HepG2 (cell line): ENCODE results near the gene ACVR2A. TPM values are rescaled to one million over a fixed set of nuclear protein-coding genes. Genes with fewer than 3 reads are reported as not detected.

Experiments used
- AGO1 ChIP-seq: fragments of 200-400 bp; formaldehyde crosslinking; IDR thresholded peaks from 2 replicates; pipeline ENCODE4 v1.6.1; 2017; ENCODE audit warnings: mild to moderate bottlenecking, low read depth, low read length, moderate library complexity; ENCODE audit not compliant: poor library complexity, severe bottlenecking
- EED ChIP-seq: sonication (generic); formaldehyde crosslinking; IDR thresholded peaks from 2 replicates; pipeline ENCODE4 v1.5.0; 2020; ENCODE audit warnings: mild to moderate bottlenecking, missing genetic modification reagents
- ETV6 ChIP-seq: sonication (generic); formaldehyde crosslinking; conservative IDR thresholded peaks from 2 replicates; pipeline ENCODE4 v1.4.0; 2020; ENCODE audit warnings: missing genetic modification reagents
- HDAC6 ChIP-seq: fragments of 200-600 bp; sonication (generic); IDR thresholded peaks from 2 replicates; pipeline ENCODE4 v1.7.0; 2017; ENCODE audit warnings: mild to moderate bottlenecking, antibody characterized with exemption, low read length, low read depth
- HNRNPH1 ChIP-seq: fragments of 200-400 bp; formaldehyde crosslinking; optimal IDR thresholded peaks from 2 replicates; pipeline ENCODE3; 2017; ENCODE audit warnings: mild to moderate bottlenecking, low read depth, low read length
- MXD4 ChIP-seq: IDR thresholded peaks from 2 replicates; pipeline ENCODE4 v1.6.1; 2016; ENCODE audit warnings: mild to moderate bottlenecking, missing biosample characterization, missing genetic modification reagents
- NCOA2 ChIP-seq: sonication (generic); formaldehyde crosslinking; IDR thresholded peaks from 2 replicates; pipeline ENCODE4 v1.8.0; 2022; ENCODE audit warnings: inconsistent platforms
- PPARG ChIP-seq: conservative IDR thresholded peaks from 2 replicates; pipeline ENCODE4 v1.6.1; 2016; ENCODE audit warnings: missing biosample characterization, missing genetic modification reagents
- SP4 ChIP-seq: sonication (generic); formaldehyde crosslinking; IDR thresholded peaks from 2 replicates; pipeline ENCODE4 v1.8.1; 2023; ENCODE audit warnings: mild to moderate bottlenecking, missing genetic modification reagents
- STAT5B ChIP-seq: sonication (generic); formaldehyde crosslinking; IDR thresholded peaks from 2 replicates; pipeline ENCODE4 v1.4.0; 2020; ENCODE audit warnings: missing genetic modification reagents
- TCF7L2 ChIP-seq: IDR thresholded peaks from 2 replicates; pipeline ENCODE4 v1.6.1; 2011; ENCODE audit warnings: mild to moderate bottlenecking, low read depth, low read length, moderate library complexity
- TP53 ChIP-seq: sonication (generic); formaldehyde crosslinking; conservative IDR thresholded peaks from 2 replicates; pipeline ENCODE4 v1.4.0; 2020; ENCODE audit warnings: missing genetic modification reagents
- ZC3H4 ChIP-seq: sonication (generic); formaldehyde crosslinking; IDR thresholded peaks from 2 replicates; pipeline ENCODE4 v1.4.0; 2020; ENCODE audit warnings: missing genetic modification reagents, borderline replicate concordance
- ZEB1 ChIP-seq: IDR thresholded peaks from 2 replicates; pipeline ENCODE4 v1.6.1; 2012; ENCODE audit warnings: mild to moderate bottlenecking, low read depth, inconsistent platforms; ENCODE audit not compliant: insufficient replicate concordance
- ZFY ChIP-seq: sonication (generic); formaldehyde crosslinking; IDR thresholded peaks from 2 replicates; pipeline ENCODE4 v1.4.0; 2020; ENCODE audit warnings: missing genetic modification reagents
- ZNF205 ChIP-seq: IDR thresholded peaks from 2 replicates; pipeline ENCODE4 v1.6.1; 2018; ENCODE audit warnings: missing biosample characterization, missing genetic modification reagents
- ZNF431 ChIP-seq: sonication (generic); formaldehyde crosslinking; IDR thresholded peaks from 2 replicates; pipeline ENCODE4 v1.9.0; 2022; ENCODE audit warnings: missing genetic modification reagents, low read depth, mild to moderate bottlenecking, borderline replicate concordance
- ZNF607 ChIP-seq: sonication (generic); formaldehyde crosslinking; IDR thresholded peaks from 2 replicates; pipeline ENCODE4 v1.5.1; 2020; ENCODE audit warnings: missing genetic modification reagents, mild to moderate bottlenecking, borderline replicate concordance
- ZNF737 ChIP-seq: sonication (generic); formaldehyde crosslinking; IDR thresholded peaks from 2 replicates; pipeline ENCODE4 v1.5.0; 2020; ENCODE audit warnings: missing genetic modification reagents, mild to moderate bottlenecking, borderline replicate concordance
- ZSCAN30 ChIP-seq: sonication (generic); formaldehyde crosslinking; IDR thresholded peaks from 2 replicates; pipeline ENCODE4 v1.5.0; 2020; ENCODE audit warnings: mild to moderate bottlenecking, missing genetic modification reagents
- ZSCAN9 ChIP-seq: IDR thresholded peaks from 2 replicates; pipeline ENCODE4 v1.6.1; 2016; ENCODE audit warnings: borderline replicate concordance
- polyA plus RNA-seq, 8 experiments: library from polyadenylated mRNA; depleted of rRNA in 3 of 8; stranded (reverse) in 7 of 8; unstranded in 1 of 8; fragments of >200 nt; fragmentation: Illumina TruSeq in 4 of 8; extraction: Trizol in 4 of 8; gene quantifications; 2 replicates each; pipeline versions ENCODE4 v1.2.1 to v1.2.3, GENCODE V29; 2011 to 2016; ENCODE audit warnings: low read depth in 4 of 8, missing spikeins in 1 of 8, mixed read lengths in 1 of 8; ENCODE audit not compliant: insufficient read depth in 1 of 8
- total RNA-seq, 5 experiments: library from RNA; depleted of rRNA; stranded (reverse); fragments of >200 nt; fragmentation: Illumina TruSeq; extraction: Trizol; gene quantifications; 2 replicates each; pipeline ENCODE4 v1.2.3, GENCODE V29; 2016; ENCODE audit warnings: low read depth in 1 of 5
- TF ChIP-seq, protein P1 (sequence below): sonication (generic); formaldehyde crosslinking; IDR thresholded peaks from 2 replicates; pipeline ENCODE4 v1.4.0; 2020; ENCODE audit warnings: missing genetic modification reagents, borderline replicate concordance
- TF ChIP-seq, protein P2 (sequence below): sonication (generic); formaldehyde crosslinking; IDR thresholded peaks from 2 replicates; pipeline ENCODE4 v1.5.0; 2020; ENCODE audit warnings: missing genetic modification reagents
- TF ChIP-seq, protein P3 (sequence below): sonication (generic); formaldehyde crosslinking; IDR thresholded peaks from 2 replicates; pipeline ENCODE4 v1.5.0; 2020; ENCODE audit warnings: missing genetic modification reagents
- TF ChIP-seq, protein P4 (sequence below): sonication (generic); IDR thresholded peaks from 2 replicates; pipeline ENCODE4 v1.6.1; 2016; ENCODE audit warnings: low read depth, borderline replicate concordance

Gene ACVR2A
- total and polyA plus RNA-seq, 2 of the 13 experiments (the other 11 are each of a cell fraction or from before 2014, with no cell fraction given): 8.3 to 18.0 TPM

DNA sequence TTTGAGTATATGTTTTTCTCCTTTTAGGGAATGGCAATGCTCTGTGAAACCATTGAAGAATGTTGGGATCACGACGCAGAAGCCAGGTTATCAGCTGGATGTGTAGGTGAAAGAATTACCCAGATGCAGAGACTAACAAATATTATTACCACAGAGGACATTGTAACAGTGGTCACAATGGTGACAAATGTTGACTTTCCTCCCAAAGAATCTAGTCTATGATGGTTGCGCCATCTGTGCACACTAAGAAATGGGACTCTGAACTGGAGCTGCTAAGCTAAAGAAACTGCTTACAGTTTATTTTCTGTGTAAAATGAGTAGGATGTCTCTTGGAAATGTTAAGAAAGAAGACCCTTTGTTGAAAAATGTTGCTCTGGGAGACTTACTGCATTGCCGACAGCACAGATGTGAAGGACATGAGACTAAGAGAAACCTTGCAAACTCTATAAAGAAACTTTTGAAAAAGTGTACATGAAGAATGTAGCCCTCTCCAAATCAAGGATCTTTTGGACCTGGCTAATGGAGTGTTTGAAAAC, 82.3 kb downstream of the ACVR2A start (continued):
- TF ChIP-seq, protein P1, sequence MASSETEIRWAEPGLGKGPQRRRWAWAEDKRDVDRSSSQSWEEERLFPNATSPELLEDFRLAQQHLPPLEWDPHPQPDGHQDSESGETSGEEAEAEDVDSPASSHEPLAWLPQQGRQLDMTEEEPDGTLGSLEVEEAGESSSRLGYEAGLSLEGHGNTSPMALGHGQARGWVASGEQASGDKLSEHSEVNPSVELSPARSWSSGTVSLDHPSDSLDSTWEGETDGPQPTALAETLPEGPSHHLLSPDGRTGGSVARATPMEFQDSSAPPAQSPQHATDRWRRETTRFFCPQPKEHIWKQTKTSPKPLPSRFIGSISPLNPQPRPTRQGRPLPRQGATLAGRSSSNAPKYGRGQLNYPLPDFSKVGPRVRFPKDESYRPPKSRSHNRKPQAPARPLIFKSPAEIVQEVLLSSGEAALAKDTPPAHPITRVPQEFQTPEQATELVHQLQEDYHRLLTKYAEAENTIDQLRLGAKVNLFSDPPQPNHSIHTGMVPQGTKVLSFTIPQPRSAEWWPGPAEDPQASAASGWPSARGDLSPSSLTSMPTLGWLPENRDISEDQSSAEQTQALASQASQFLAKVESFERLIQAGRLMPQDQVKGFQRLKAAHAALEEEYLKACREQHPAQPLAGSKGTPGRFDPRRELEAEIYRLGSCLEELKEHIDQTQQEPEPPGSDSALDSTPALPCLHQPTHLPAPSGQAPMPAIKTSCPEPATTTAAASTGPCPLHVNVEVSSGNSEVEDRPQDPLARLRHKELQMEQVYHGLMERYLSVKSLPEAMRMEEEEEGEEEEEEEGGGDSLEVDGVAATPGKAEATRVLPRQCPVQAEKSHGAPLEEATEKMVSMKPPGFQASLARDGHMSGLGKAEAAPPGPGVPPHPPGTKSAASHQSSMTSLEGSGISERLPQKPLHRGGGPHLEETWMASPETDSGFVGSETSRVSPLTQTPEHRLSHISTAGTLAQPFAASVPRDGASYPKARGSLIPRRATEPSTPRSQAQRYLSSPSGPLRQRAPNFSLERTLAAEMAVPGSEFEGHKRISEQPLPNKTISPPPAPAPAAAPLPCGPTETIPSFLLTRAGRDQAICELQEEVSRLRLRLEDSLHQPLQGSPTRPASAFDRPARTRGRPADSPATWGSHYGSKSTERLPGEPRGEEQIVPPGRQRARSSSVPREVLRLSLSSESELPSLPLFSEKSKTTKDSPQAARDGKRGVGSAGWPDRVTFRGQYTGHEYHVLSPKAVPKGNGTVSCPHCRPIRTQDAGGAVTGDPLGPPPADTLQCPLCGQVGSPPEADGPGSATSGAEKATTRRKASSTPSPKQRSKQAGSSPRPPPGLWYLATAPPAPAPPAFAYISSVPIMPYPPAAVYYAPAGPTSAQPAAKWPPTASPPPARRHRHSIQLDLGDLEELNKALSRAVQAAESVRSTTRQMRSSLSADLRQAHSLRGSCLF (CRISPR knock-in tag): no peak
- TF ChIP-seq ZNF205 (peak; percentile 37; the same call in 1 of the 2 replicates), ZNF737 (CRISPR knock-in tag) (no peak), TCF7L2 (no peak), ETV6 (no peak), NCOA2 (CRISPR knock-in tag) (peak; percentile 97), AGO1 (no peak), HNRNPH1 (no peak), ZSCAN9 (CRISPR knock-in tag) (peak; percentile 88), ZNF607 (CRISPR knock-in tag) (no peak), MXD4 (CRISPR knock-in tag) (0 out of 2 replicates have a peak, but pooled peaks have one; percentile 19), ZSCAN30 (CRISPR knock-in tag) (no peak), ZC3H4 (no peak), HDAC6 (no peak), ZNF431 (CRISPR knock-in tag) (no peak), TP53 (CRISPR knock-in tag) (no peak), ZFY (CRISPR knock-in tag) (no peak), STAT5B (CRISPR knock-in tag) (0 out of 2 replicates have a peak, but pooled peaks have one; percentile 48), EED (no peak), SP4 (CRISPR knock-in tag) (no peak), PPARG (CRISPR knock-in tag) (peak; percentile 94), ZEB1 (peak; percentile 76)
- TF ChIP-seq, protein P2, sequence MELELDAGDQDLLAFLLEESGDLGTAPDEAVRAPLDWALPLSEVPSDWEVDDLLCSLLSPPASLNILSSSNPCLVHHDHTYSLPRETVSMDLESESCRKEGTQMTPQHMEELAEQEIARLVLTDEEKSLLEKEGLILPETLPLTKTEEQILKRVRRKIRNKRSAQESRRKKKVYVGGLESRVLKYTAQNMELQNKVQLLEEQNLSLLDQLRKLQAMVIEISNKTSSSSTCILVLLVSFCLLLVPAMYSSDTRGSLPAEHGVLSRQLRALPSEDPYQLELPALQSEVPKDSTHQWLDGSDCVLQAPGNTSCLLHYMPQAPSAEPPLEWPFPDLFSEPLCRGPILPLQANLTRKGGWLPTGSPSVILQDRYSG (CRISPR knock-in tag): no peak
- TF ChIP-seq, protein P3, sequence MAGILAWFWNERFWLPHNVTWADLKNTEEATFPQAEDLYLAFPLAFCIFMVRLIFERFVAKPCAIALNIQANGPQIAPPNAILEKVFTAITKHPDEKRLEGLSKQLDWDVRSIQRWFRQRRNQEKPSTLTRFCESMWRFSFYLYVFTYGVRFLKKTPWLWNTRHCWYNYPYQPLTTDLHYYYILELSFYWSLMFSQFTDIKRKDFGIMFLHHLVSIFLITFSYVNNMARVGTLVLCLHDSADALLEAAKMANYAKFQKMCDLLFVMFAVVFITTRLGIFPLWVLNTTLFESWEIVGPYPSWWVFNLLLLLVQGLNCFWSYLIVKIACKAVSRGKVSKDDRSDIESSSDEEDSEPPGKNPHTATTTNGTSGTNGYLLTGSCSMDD (CRISPR knock-in tag): no peak
- TF ChIP-seq, protein P4, sequence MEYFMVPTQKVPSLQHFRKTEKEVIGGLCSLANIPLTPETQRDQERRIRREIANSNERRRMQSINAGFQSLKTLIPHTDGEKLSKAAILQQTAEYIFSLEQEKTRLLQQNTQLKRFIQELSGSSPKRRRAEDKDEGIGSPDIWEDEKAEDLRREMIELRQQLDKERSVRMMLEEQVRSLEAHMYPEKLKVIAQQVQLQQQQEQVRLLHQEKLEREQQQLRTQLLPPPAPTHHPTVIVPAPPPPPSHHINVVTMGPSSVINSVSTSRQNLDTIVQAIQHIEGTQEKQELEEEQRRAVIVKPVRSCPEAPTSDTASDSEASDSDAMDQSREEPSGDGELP: peak; percentile 97
